Endometrium (tissue), 2 donors: Measurements from ENCODE around the gene ATP2B2.

Experiments
- FAIRE-seq: peaks from 2 replicates; lab custom pipeline; 2012; peaks lifted over from hg19 to GRCh38; lab: Jason Lieb, UNC
- donor health status: control.
- donor health status: control.

The ATP2B2 gene

GRCh38 chr3:10510743-10511432 lies 5.5 kb upstream of the ATP2B2 start:
- no peak for FAIRE-seq

- FAIRE-seq, result no peak
Observed at GRCh38 chr3:10510086-10510742, 4.8 kb upstream of the ATP2B2 start.

- FAIRE-seq, result no peak
Observed at GRCh38 chr3:10509325-10509724, 3.9 kb upstream of the ATP2B2 start.

- no peak for FAIRE-seq
Observed at GRCh38 chr3:10508619-10509260, 3.4 kb upstream of the ATP2B2 start.

GRCh38 chr3:10508235-10508618 lies 2.8 kb upstream of the ATP2B2 start:
- FAIRE-seq, result no peak

GRCh38 chr3:10507331-10507730 lies 1.9 kb upstream of the ATP2B2 start:
- no peak for FAIRE-seq

GRCh38 chr3:10506696-10507095 lies 1.3 kb upstream of the ATP2B2 start:
- no peak for FAIRE-seq

GRCh38 chr3:10505791-10506585 lies 602 bp upstream of the ATP2B2 start:
- FAIRE-seq, result no peak

- no peak for FAIRE-seq
Observed at GRCh38 chr3:10504171-10505049, 976 bp downstream of the ATP2B2 start.

GRCh38 chr3:10503217-10503796 lies 2.1 kb downstream of the ATP2B2 start:
- FAIRE-seq, result no peak

- FAIRE-seq, result no peak
Observed at GRCh38 chr3:10502185-10502880, 3.1 kb downstream of the ATP2B2 start.

GRCh38 chr3:10501664-10502052 lies 3.7 kb downstream of the ATP2B2 start:
- no peak for FAIRE-seq

- FAIRE-seq, result no peak
Observed at GRCh38 chr3:10500717-10501663, 4.4 kb downstream of the ATP2B2 start.

GRCh38 chr3:10498271-10498670 lies 7.1 kb downstream of the ATP2B2 start:
- FAIRE-seq, result no peak

- FAIRE-seq, result no peak
Observed at GRCh38 chr3:10497439-10497838, 7.9 kb downstream of the ATP2B2 start.

GRCh38 chr3:10496121-10496863 lies 9.1 kb downstream of the ATP2B2 start:
- no peak for FAIRE-seq

GRCh38 chr3:10495614-10496013 lies 9.8 kb downstream of the ATP2B2 start:
- FAIRE-seq, result no peak

GRCh38 chr3:10495003-10495402 lies 10.4 kb downstream of the ATP2B2 start:
- FAIRE-seq, result no peak

GRCh38 chr3:10494180-10494579 lies 11.2 kb downstream of the ATP2B2 start:
- FAIRE-seq, result no peak
